OCI-LY7 (cell line): ENCODE results near the gene PFKFB3.

Source experiments
- CTCF ChIP-seq: fragments of 200-600 bp; sonication (generic); conservative IDR thresholded peaks from 2 replicates; pipeline ENCODE4 v1.5.1; 2014; ENCODE audit warnings: mild to moderate bottlenecking, antibody characterized with exemption, low read length, moderate library complexity, mixed read lengths
- EZH2phosphoT487 ChIP-seq: fragments of 200-600 bp; sonication (generic); IDR thresholded peaks from 2 replicates; pipeline ENCODE4 v1.6.1; 2018; ENCODE audit warnings: low read depth, borderline replicate concordance, mild to moderate bottlenecking, mixed run types, antibody characterized with exemption, low read length, moderate library complexity, mixed read lengths

- no peak for TF ChIP-seq CTCF
- TF ChIP-seq EZH2phosphoT487, result no peak
Observed at GRCh38 chr10:6260843-6261242, 58.1 kb downstream of the PFKFB3 start.
